Heart right ventricle (tissue), 16 donors: ENCODE measurements around the gene MXD3. TPM values are rescaled to one million over a fixed set of nuclear protein-coding genes. Genes with fewer than 3 reads are reported as not detected.

ENCODE experiments used
- ATAC-seq, 8 donors: fragments of 200-7000 bp; cut with Tn5 transposase; one replicate each; pipeline ENCODE4 v1.9.1; 2020; ENCODE audit warnings: mild to moderate bottlenecking in 8 of 8, moderate library complexity in 8 of 8, moderate number of reproducible peaks in 1 of 8
- DNase-seq, 2 donors: peaks; one replicate each; pipeline ENCODE4 v3.0.0-alpha.2; 2020
- H3K27ac ChIP-seq, 10 donors: fragments of 200-600 bp; sonication (generic) in 2 of 10; one replicate each; pipeline versions ENCODE4 v1.5.0 to v1.8.0; 2020 to 2022; ENCODE audit warnings: mild to moderate bottlenecking in 3 of 10
- H3K27me3 ChIP-seq, 7 donors: fragments of 200-600 bp; one replicate each; pipeline ENCODE4 v1.8.0; 2021 to 2022; ENCODE audit warnings: mild to moderate bottlenecking in 2 of 7
- H3K36me3 ChIP-seq, 9 donors: fragments of 200-600 bp; sonication (generic) in 1 of 9; one replicate each; pipeline versions ENCODE4 v1.5.0 to v1.8.0; 2020 to 2022; ENCODE audit warnings: mild to moderate bottlenecking in 2 of 9
- H3K4me1 ChIP-seq, 9 donors: fragments of 200-600 bp; sonication (generic) in 1 of 9; one replicate each; pipeline versions ENCODE4 v1.5.0 to v1.8.0; 2020 to 2022; ENCODE audit warnings: mild to moderate bottlenecking in 4 of 9
- H3K4me3 ChIP-seq, 10 donors: fragments of 200-600 bp; sonication (generic) in 2 of 10; one replicate each; pipeline versions ENCODE4 v1.5.0 to v1.8.0; 2020 to 2022; ENCODE audit warnings: mild to moderate bottlenecking in 7 of 10, moderate library complexity in 2 of 10
- H3K9me3 ChIP-seq, 11 donors: fragments of 200-600 bp in 10 of 11; sonication (generic) in 2 of 11; one replicate each; pipeline versions ENCODE4 v1.5.0 to v1.8.0; 2013 to 2022; ENCODE audit warnings: mild to moderate bottlenecking in 2 of 11, control low read depth in 1 of 11, moderate library complexity in 1 of 11
- WGBS, 2 donors: extraction: QIAGEN DNeasy Blood & Tissue Kit; methylation state at CpG; one replicate each; pipeline ENCODE4 v1.1.7; 2013; ENCODE audit warnings: inconsistent platforms in 1 of 2; 5-methylcytosine and 5-hydroxymethylcytosine counted together
- intact Hi-C, 10 donors: fragments of 100-400 bp; cut with DNase I; formaldehyde crosslinking; loops; one replicate each; pipeline versions ENCODE4 v1.11.1 to v1.14.2; 2022
- polyA plus RNA-seq, 2 donors: library from polyadenylated mRNA; stranded (reverse); fragments of 200-250 nt; gene quantifications; one replicate each; pipeline ENCODE4 v1.2.3, GENCODE V29; 2013
- total RNA-seq, 10 donors: library from RNA; stranded (reverse); fragmentation: NEBNext Ultra II Directional in 3 of 10; extraction: Animal tissue kit (Norgen Biotek cat#: 25700) in 3 of 10; gene quantifications; one replicate each; pipeline versions ENCODE4 v1.2.1 to v1.2.4, GENCODE V29; 2021 to 2023
- TF ChIP-seq, protein P1 (sequence below), 9 donors: fragments of 200-600 bp; sonication (generic) in 2 of 9; IDR thresholded peaks; one replicate each; pipeline versions ENCODE4 v1.5.0 to v1.8.0; 2021 to 2022; ENCODE audit warnings: antibody characterized with exemption in 9 of 9, mild to moderate bottlenecking in 5 of 9, moderate library complexity in 1 of 9
- donor health status: Arrhythmogenic right ventricular cardiomyopathy.
- donor health status: ischemic (EF 13 %, LVEDD 7.1; RV severe dilation, severe dysfunction).
- donor health status: healthy with polysubstance abuse.
- donor health status: DM: no; HTN: yes; CAD: no.
- donor health status: DM: no; HTN: no; CAD: no.
- donor health status: ischemic (EF 25% LVEDD 6.9; RV normal size, moderate dysfunction).
- donor health status: ischemic (EF 25% LVEDD 5.7; RV mildly dilated, moderate dysfunction).
- donor health status: healthy.
- donor health status: DM: yes; HTN: yes; CAD: no.
- donor health status: Ischemic cardiomyopathy.
- donor health status: ischemic (EF 35%, LVEDD 5.7; RV mildly dilated, moderate dysfunction).
- donor health status: nonischemic (EF 11% LVEDD 7.7; RV severe dilation, severe dysfunction).
- donor health status: DM: yes; HTN: yes; CAD: no.
- donor health status: PGD.
- donor health status: ischemic (EF 29% LVEDD 5.4; RV normal size, mild dysfunction).
- donor health status: nonischemic (EF 23%, LVEDD 6.1; RV moderate dilation, normal function).

Gene MXD3
- total and polyA plus RNA-seq, 12 donors, result 1.2 to 7.1 (median 2.6) TPM

GRCh38 chr5:177328545-177329231 is 17.0 kb upstream of the MXD3 start:
- Histone ChIP-seq H3K27ac (peak overlapping the region in 6 of 10 donors; percentile 40 to 71 (median 65)), H3K4me3 (no peak overlapping the region), H3K27me3 (no peaks in the 10 kb centered on the region), H3K9me3 (no peaks in the 10 kb centered on the region), H3K36me3 (peaks cover 0 to 50% (median 9%) of the 10 kb centered on the region in 9 donors), H3K4me1 (peaks cover 0 to 16% (median 11%) of the 10 kb centered on the region in 9 donors)
- 90 to 95% methylated on average over 19 of the region's 19 CpGs for WGBS, 2 donors
- ATAC-seq (no peak), DNase-seq (no peak)
- intact Hi-C loops, result loop anchor here in 2 of 10 donors (5.0 to 10.0 kb wide), 2 partner anchors 44 to 46 kb away; no protein-coding TSS in a partner anchor
- TF ChIP-seq, protein P1, sequence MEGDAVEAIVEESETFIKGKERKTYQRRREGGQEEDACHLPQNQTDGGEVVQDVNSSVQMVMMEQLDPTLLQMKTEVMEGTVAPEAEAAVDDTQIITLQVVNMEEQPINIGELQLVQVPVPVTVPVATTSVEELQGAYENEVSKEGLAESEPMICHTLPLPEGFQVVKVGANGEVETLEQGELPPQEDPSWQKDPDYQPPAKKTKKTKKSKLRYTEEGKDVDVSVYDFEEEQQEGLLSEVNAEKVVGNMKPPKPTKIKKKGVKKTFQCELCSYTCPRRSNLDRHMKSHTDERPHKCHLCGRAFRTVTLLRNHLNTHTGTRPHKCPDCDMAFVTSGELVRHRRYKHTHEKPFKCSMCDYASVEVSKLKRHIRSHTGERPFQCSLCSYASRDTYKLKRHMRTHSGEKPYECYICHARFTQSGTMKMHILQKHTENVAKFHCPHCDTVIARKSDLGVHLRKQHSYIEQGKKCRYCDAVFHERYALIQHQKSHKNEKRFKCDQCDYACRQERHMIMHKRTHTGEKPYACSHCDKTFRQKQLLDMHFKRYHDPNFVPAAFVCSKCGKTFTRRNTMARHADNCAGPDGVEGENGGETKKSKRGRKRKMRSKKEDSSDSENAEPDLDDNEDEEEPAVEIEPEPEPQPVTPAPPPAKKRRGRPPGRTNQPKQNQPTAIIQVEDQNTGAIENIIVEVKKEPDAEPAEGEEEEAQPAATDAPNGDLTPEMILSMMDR (IDR thresholded peaks at IDR 0.05), result no peak

GRCh38 chr5:177327539-177328522 is 16.1 kb upstream of the MXD3 start:
- Histone ChIP-seq H3K4me1 (peaks cover 0 to 16% (median 11%) of the 10 kb centered on the region in 9 donors), H3K27me3 (no peaks in the 10 kb centered on the region), H3K27ac (peak overlapping the region in 9 of 10 donors; percentile 38 to 74 (median 62)), H3K36me3 (peaks cover 0 to 43% (median under 1%) of the 10 kb centered on the region in 9 donors), H3K9me3 (no peaks in the 10 kb centered on the region), H3K4me3 (no peak overlapping the region)
- intact Hi-C loops, result loop anchor here in 2 of 10 donors (5.0 to 10.0 kb wide), 2 partner anchors 44 to 47 kb away; no protein-coding TSS in a partner anchor
- peak in 1 of 2 donors; percentile 62 for DNase-seq
- peak; percentile 72 to 96 (median 89) for ATAC-seq
- TF ChIP-seq, protein P1 (IDR thresholded peaks at IDR 0.05), result no peak
- 65 to 67% methylated on average over 28 of the region's 28 CpGs for WGBS, 2 donors

- WGBS, 2 donors, result 89 to 91% methylated on average over 1 of the region's 1 CpG
- no peaks in the 10 kb centered on the region for H3K9me3 ChIP-seq
- no peak overlapping the region for H3K27ac ChIP-seq
- DNase-seq (no peak), ATAC-seq (no peak)
- TF ChIP-seq, protein P1 (IDR thresholded peaks at IDR 0.05), result no peak
- H3K27me3 ChIP-seq, result no peaks in the 10 kb centered on the region
- H3K36me3 ChIP-seq, result peaks cover 0 to 26% (median 0%) of the 10 kb centered on the region in 9 donors
- H3K4me1 ChIP-seq, result peaks cover 0 to 17% (median 11%) of the 10 kb centered on the region in 9 donors
- H3K4me3 ChIP-seq, result no peak overlapping the region
- intact Hi-C loops, result loop anchor here in 2 of 10 donors (5.0 to 10.0 kb wide), 2 partner anchors 46 to 49 kb away; no protein-coding TSS in a partner anchor
These were observed 14.2 kb upstream of the MXD3 start for GRCh38 chr5:177325868-177326381.

DNA sequence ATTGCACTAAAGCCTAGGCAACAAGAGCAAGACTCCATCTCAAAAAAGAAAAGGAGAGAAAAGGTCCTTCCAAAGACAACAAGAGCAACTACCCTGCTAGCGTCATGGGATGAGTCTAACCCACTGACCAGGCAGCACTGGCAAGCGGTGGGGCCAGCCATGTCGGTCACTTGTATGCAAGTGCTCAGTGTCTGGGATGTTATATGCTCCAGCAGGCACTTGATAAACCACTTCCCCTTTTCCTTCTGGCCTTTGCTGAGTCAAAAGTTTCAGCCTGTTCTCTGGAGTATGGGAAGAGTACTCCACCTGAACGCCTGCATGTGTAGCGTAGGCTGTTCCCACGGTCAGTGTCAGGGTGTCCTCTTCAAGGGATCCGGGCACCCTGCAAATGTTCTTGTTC is 9.2 kb upstream of the MXD3 start:
- Histone ChIP-seq H3K27ac (no peak overlapping the region), H3K4me3 (no peak overlapping the region), H3K9me3 (no peaks in the 10 kb centered on the region), H3K27me3 (no peaks in the 10 kb centered on the region), H3K4me1 (peaks cover 0 to 11% (median 0%) of the 10 kb centered on the region in 9 donors), H3K36me3 (peaks cover 0 to 20% (median 0%) of the 10 kb centered on the region in 9 donors)
- ATAC-seq (peak in 3 of 8 donors; percentile 30 to 50 (median 48)), DNase-seq (no peak)
- 86 to 91% methylated on average over 7 of the region's 7 CpGs for WGBS, 2 donors
- TF ChIP-seq, protein P1 (IDR thresholded peaks at IDR 0.05), result no peak
- intact Hi-C loops, result loop anchor here in 1 of 10 donors (10.0 kb wide), 1 partner anchor 54 kb away; no protein-coding TSS in a partner anchor
